HFF-Myc (cell line): Measurements from ENCODE around the gene KCNT2.

Experiments used
- DNase-seq: peaks from one replicate; pipeline ENCODE4 v3.0.0-alpha.2; 2011; ENCODE audit warnings: low read depth; ENCODE audit errors: extremely low read depth
- H3K4me3 ChIP-seq: replicated peaks from 2 replicates; pipeline ENCODE4 v1.5.1; 2011; ENCODE audit warnings: low read depth, mild to moderate bottlenecking, control low read depth, low read length
- CTCF ChIP-seq: IDR thresholded peaks from 2 replicates; pipeline ENCODE4 v1.5.1; 2012; ENCODE audit warnings: mild to moderate bottlenecking, low read depth, low read length, control low read depth; ENCODE audit errors: missing control alignments

Gene KCNT2

GRCh38 chr1:196317535-196318522 is 290.4 kb downstream of the KCNT2 start:
- TF ChIP-seq CTCF, result peak; percentile 60
- no peak overlapping the region for H3K4me3 ChIP-seq
- DNase-seq, result peak; percentile 4

GRCh38 chr1:196312739-196313138 is 295.5 kb downstream of the KCNT2 start:
- no peak for DNase-seq
- no peak overlapping the region for H3K4me3 ChIP-seq
- TF ChIP-seq CTCF, result no peak

GRCh38 chr1:196309386-196309785 is 298.9 kb downstream of the KCNT2 start:
- DNase-seq, result peak; percentile 15
- TF ChIP-seq CTCF, result no peak
- H3K4me3 ChIP-seq, result no peak overlapping the region

GRCh38 chr1:196308176-196308575 is 300.1 kb downstream of the KCNT2 start:
- DNase-seq, result no peak
- no peak for TF ChIP-seq CTCF
- H3K4me3 ChIP-seq, result no peak overlapping the region

DNA sequence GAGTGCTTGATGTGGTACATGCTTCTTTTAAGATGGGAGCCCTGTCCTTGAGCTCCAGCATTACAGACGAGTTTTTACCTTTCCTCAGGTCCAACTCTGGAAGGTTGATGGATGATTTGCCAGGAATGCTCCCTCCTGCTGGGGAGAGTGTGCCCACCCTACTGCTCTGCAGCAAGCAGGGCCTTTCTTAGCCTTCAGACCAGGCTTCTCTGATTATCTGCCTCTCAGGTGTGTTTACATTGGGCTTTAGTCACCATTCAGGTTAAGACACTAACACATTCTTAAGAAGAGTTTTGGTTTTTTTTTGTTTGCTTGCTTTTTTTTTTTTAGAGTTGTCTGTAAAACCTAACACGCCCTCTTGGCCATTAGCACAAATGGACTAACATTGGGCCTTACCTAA is 301.8 kb downstream of the KCNT2 start:
- DNase-seq, result no peak
- no peak for TF ChIP-seq CTCF
- H3K4me3 ChIP-seq, result no peak overlapping the region

GRCh38 chr1:196305216-196305615 is 303.0 kb downstream of the KCNT2 start:
- no peak overlapping the region for H3K4me3 ChIP-seq
- DNase-seq, result no peak
- no peak for TF ChIP-seq CTCF
